Activated T-cell treated with anti-CD3 and anti-CD28 coated beads, Interleukin-2, amount 50 U/mL, for 24 hours (primary cell): ENCODE measurements around the gene SATB1.
"Not testable (repeated sequence)": the region's sequence is repeated elsewhere in the genome, so short reads cannot be mapped to it uniquely, and the experiment has no call there.

Experiments used
- DNase-seq: peaks from one replicate; pipeline ENCODE4 v3.0.0-alpha.2; 2020
- H3K27ac Mint-ChIP-seq: 2 replicates; pipeline ENCODE4 v1.8.0; 2020; ENCODE audit warnings: mild to moderate bottlenecking, mixed read lengths
- H3K27me3 Mint-ChIP-seq: 2 replicates; pipeline ENCODE4 v1.8.0; 2020; ENCODE audit warnings: mixed read lengths
- H3K36me3 Mint-ChIP-seq: 2 replicates; pipeline ENCODE4 v1.8.0; 2020; ENCODE audit warnings: low read depth, mixed read lengths
- H3K4me1 Mint-ChIP-seq: 2 replicates; pipeline ENCODE4 v1.8.0; 2020; ENCODE audit warnings: low read depth, mixed read lengths
- H3K4me3 Mint-ChIP-seq: 2 replicates; pipeline ENCODE4 v1.8.0; 2020; ENCODE audit warnings: mild to moderate bottlenecking, moderate library complexity, mixed read lengths
- H3K9me3 Mint-ChIP-seq: 2 replicates; pipeline ENCODE4 v1.8.0; 2020; ENCODE audit warnings: mixed read lengths

Gene SATB1

GRCh38 chr3:18424729-18425640 is at the start of gene SATB1:
Gene SATB1 (minus strand): TSS chr3:18425339. CDS start chr3:18420967, 4,372 bp downstream.
- peaks cover 73% of the 10 kb centered on the region for H3K4me1 Mint-ChIP-seq
- H3K9me3 Mint-ChIP-seq, result no peaks in the 10 kb centered on the region
- H3K4me3 Mint-ChIP-seq, result peak within 1 kb of the TSS; percentile 92
- DNase-seq, result peak; percentile 76
- H3K27me3 Mint-ChIP-seq, result no peaks in the 10 kb centered on the region
- H3K36me3 Mint-ChIP-seq, result peaks cover 90% of the 10 kb centered on the region
- H3K27ac Mint-ChIP-seq, result peak within 1 kb of the TSS; percentile 98

GRCh38 chr3:18474202-18474601 is 49.1 kb upstream of the SATB1 start:
- no peak overlapping the region for H3K27ac Mint-ChIP-seq
- no peak overlapping the region for H3K4me3 Mint-ChIP-seq
- H3K4me1 Mint-ChIP-seq, result peaks cover 9% of the 10 kb centered on the region
- no peak for DNase-seq
- H3K27me3 Mint-ChIP-seq, result no peaks in the 10 kb centered on the region
- H3K36me3 Mint-ChIP-seq, result peaks cover 61% of the 10 kb centered on the region
- H3K9me3 Mint-ChIP-seq, result no peaks in the 10 kb centered on the region

- Mint-ChIP-seq H3K36me3 (peaks cover 83% of the 10 kb centered on the region), H3K27me3 (no peaks in the 10 kb centered on the region), H3K4me1 (peaks cover 6% of the 10 kb centered on the region), H3K27ac (no peak overlapping the region), H3K9me3 (no peaks in the 10 kb centered on the region), H3K4me3 (no peak overlapping the region)
- no peak for DNase-seq
Measured at GRCh38 chr3:18469775-18470174, 44.6 kb upstream of the SATB1 start.

- Mint-ChIP-seq H3K27me3 (no peaks in the 10 kb centered on the region), H3K9me3 (peaks cover 4% of the 10 kb centered on the region), H3K36me3 (peaks cover 88% of the 10 kb centered on the region), H3K27ac (no peak overlapping the region), H3K4me3 (no peak overlapping the region), H3K4me1 (peaks cover 9% of the 10 kb centered on the region)
- no peak for DNase-seq
Measured at GRCh38 chr3:18466136-18466535, 41.0 kb upstream of the SATB1 start.

DNA sequence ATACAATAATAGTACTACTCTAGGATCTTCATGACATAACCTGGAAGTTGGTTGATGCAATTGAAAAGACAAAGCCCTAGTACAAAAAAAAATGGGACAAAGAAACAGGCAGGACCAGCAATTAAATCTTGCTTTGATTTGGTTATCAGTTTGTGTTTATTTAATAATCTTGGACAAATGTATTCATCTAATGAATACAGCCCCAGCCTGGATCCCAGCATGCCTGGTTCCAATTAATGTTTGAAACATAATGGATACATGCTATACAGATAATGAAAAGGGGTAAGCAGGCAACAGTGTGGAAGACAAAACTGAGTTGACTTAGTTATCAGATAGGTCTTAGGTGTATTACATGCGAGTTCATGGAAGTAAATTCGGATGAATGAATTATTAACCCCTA is 29.6 kb upstream of the SATB1 start:
- Mint-ChIP-seq H3K27me3 (no peaks in the 10 kb centered on the region), H3K4me3 (no peak overlapping the region), H3K4me1 (peaks cover 66% of the 10 kb centered on the region), H3K9me3 (peaks cover 30% of the 10 kb centered on the region), H3K27ac (no peak overlapping the region), H3K36me3 (peaks cover 85% of the 10 kb centered on the region)
- DNase-seq, result no peak

GRCh38 chr3:18449618-18450017 is 24.5 kb upstream of the SATB1 start:
- DNase-seq, H3K27me3 Mint-ChIP-seq: not testable (repeated sequence)
- Mint-ChIP-seq H3K36me3 (peaks cover 91% of the 10 kb centered on the region), H3K27ac (peak overlapping the region; percentile 82), H3K4me3 (peak overlapping the region; percentile 28), H3K4me1 (peaks cover 74% of the 10 kb centered on the region), H3K9me3 (peaks cover 20% of the 10 kb centered on the region)

DNA sequence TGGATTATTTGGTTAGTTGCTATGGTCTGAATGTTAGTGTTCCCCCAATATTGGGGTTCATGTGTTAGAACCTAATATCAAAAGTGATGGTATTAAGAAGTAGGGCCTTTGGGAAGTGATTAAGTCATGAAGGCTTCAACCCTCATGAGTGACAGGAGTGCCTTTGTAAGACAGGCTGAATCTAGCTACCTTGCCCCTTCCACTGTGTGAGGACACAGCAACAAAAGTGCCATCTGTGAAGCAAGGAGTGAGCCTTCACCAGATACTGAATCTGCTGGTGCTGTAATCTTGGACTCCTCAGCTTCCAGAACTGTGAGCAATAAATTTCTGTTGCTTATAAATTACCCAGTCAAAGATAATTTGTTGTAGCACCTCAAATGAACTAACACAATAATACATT is 22.6 kb upstream of the SATB1 start:
- peaks cover 58% of the 10 kb centered on the region for H3K4me1 Mint-ChIP-seq
- peaks cover 91% of the 10 kb centered on the region for H3K36me3 Mint-ChIP-seq
- DNase-seq, result no peak
- H3K27ac Mint-ChIP-seq, result peak overlapping the region; percentile 98
- peak overlapping the region; percentile 98 for H3K4me3 Mint-ChIP-seq
- H3K27me3 Mint-ChIP-seq, result no peaks in the 10 kb centered on the region
- H3K9me3 Mint-ChIP-seq, result peaks cover 8% of the 10 kb centered on the region

DNA sequence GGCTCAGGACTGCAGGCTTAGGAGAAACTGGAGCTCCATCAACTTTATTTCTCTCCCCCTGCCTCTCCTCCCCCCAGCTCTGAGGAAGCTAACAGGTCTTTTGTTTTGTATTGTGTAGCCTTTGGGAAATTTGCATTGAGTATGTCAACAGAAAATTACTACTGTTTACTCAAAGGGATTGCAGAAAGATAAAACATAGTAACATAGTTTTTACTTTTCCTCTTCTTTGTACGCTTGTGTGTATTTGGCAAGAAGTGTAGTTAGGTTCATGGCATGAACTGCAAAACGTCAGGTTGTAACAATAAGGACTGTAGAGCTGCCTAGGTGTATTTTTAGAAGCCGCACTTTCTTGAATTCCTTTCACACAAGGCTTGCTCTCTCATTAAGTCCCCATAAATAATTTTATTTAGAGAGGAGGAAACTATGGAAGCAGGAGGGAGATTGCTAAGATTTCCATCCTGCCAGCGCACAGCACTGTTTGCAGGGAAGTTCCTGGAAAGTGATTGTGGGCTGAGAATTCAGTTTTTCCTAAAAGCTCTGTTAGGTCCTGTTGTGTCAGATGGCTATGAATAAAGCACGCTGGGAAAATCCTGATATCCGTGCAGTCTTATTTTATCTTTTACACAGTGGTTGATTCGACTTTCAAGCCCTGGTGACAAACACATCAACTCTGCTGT is 21.1 kb upstream of the SATB1 start:
- H3K9me3 Mint-ChIP-seq, result peaks cover 8% of the 10 kb centered on the region
- peak overlapping the region; percentile 98 for H3K27ac Mint-ChIP-seq
- peaks cover 47% of the 10 kb centered on the region for H3K4me1 Mint-ChIP-seq
- no peak for DNase-seq
- no peaks in the 10 kb centered on the region for H3K27me3 Mint-ChIP-seq
- peak overlapping the region; percentile 98 for H3K4me3 Mint-ChIP-seq
- peaks cover 89% of the 10 kb centered on the region for H3K36me3 Mint-ChIP-seq

DNA sequence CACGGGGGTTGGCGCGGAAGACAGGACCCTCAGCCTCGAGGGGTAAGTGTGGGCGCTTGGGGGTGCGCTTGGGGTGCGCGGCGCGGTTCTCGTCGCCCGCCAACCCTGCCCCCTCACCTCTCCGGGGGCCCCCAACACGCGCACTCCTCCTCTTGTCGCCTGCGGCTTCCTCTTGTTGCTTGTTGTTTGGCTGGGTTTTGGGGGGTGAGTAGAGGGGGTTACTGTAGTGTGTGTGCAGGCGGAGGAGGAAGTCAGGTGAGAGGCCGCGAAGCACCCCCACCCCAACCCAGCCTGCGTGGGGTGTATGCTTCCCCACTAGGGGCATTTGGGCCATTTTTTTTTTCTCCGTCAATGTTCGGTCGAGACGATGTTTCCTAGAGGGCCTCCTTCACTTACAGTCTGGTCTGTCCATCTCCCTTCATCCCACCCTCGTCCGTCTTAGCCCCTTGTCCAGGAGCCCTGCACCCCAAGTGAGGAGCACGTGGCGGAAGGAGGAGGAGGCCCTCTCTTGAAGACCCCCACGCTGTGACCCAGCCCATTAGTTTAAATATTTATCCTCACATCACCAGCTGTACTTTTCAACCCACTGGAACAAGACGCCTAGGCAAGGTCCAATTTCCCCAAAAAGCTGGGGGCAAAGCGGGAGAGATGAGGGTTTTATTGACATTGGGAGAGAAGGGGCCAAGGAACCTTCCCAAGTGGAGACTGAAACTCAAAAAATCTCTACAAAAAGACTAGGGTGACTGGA is 20.4 kb upstream of the SATB1 start:
- peaks cover 89% of the 10 kb centered on the region for H3K36me3 Mint-ChIP-seq

GRCh38 chr3:18444595-18445400 is 19.7 kb upstream of the SATB1 start:
- peak; percentile 85 for DNase-seq
- no peaks in the 10 kb centered on the region for H3K27me3 Mint-ChIP-seq

More for the DNA sequence above, 20.4 kb upstream of the SATB1 start:
- peaks cover 40% of the 10 kb centered on the region for H3K4me1 Mint-ChIP-seq
- DNase-seq, result peak; percentile 81
- H3K27me3 Mint-ChIP-seq, result no peaks in the 10 kb centered on the region
- peak overlapping the region; percentile 98 for H3K27ac Mint-ChIP-seq
- peaks cover 8% of the 10 kb centered on the region for H3K9me3 Mint-ChIP-seq
- H3K4me3 Mint-ChIP-seq, result peak overlapping the region; percentile 98

DNA sequence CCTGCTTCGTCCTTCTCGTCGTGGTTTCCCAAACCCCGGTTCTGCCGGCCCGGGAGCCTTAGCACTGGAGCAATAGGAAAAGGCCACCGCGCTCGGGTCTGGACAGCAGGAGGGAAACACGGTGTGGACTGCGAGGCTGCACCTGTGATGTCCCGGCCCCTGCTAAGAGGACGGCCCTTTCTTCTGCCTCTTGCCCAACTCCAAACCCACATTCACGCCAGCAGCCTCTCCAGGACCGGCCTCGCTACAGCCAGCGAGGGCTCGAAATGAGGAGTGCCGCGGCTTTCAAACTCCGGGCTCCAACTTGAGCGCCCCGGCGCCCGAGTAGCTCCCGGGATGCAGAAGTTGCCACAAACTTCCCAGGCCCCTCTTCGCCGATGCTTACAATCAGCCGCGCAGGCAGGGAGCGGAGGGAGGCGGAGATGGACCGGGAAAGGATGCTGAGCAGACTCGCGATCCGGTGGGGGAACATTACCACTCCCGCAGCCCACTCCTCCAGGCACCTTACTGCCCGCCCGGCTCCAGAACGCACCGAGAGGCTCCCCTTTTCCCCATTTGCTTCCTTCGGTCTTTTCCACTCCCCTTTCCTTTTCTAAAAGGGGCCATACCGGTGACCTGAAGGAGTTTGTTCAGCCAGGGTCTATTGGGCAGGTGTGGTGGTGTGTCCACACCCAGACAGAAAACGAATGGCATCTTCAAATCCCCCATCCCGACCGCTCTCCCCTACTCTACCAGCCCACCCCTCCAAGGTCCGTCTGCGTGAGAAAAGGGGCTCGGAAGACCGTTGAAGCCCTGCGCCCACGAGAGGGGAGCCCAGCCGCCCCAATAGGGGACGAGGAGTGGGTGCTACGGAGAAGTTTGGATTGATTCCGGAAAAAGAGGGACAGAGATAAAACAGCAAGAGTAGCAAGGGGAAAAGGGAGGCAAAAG is 18.8 kb upstream of the SATB1 start:
- Mint-ChIP-seq H3K4me1 (peaks cover 37% of the 10 kb centered on the region), H3K4me3 (peak overlapping the region; percentile 98), H3K27me3 (no peaks in the 10 kb centered on the region), H3K9me3 (peaks cover 4% of the 10 kb centered on the region), H3K36me3 (peaks cover 90% of the 10 kb centered on the region), H3K27ac (peak overlapping the region; percentile 98)
- no peak for DNase-seq

More at GRCh38 chr3:18444595-18445400, 19.7 kb upstream of the SATB1 start:
- H3K4me1 Mint-ChIP-seq, result peaks cover 37% of the 10 kb centered on the region
- peaks cover 90% of the 10 kb centered on the region for H3K36me3 Mint-ChIP-seq
- peak overlapping the region; percentile 98 for H3K27ac Mint-ChIP-seq
- H3K9me3 Mint-ChIP-seq, result peaks cover 8% of the 10 kb centered on the region
- peak overlapping the region; percentile 98 for H3K4me3 Mint-ChIP-seq

GRCh38 chr3:18442756-18443664 is 17.9 kb upstream of the SATB1 start:
- H3K27ac Mint-ChIP-seq, result peak overlapping the region; percentile 98
- no peaks in the 10 kb centered on the region for H3K9me3 Mint-ChIP-seq
- DNase-seq, result peak; percentile 71
- peaks cover 91% of the 10 kb centered on the region for H3K36me3 Mint-ChIP-seq
- H3K4me3 Mint-ChIP-seq, result peak overlapping the region; percentile 98
- H3K27me3 Mint-ChIP-seq, result no peaks in the 10 kb centered on the region
- peaks cover 35% of the 10 kb centered on the region for H3K4me1 Mint-ChIP-seq
